Thymus (tissue), 11 donors: Measurements from ENCODE around the gene KIF21A. TPM values are rescaled to one million over a fixed set of nuclear protein-coding genes. Genes with fewer than 3 reads are reported as not detected.

ENCODE experiments used
- DNase-seq, 9 donors: peaks; one replicate each; pipeline ENCODE4 v3.0.0-alpha.2; 2013; ENCODE audit warnings: low spot score in 9 of 9, low read depth in 6 of 9, missing footprints in 1 of 9
- H3K27ac ChIP-seq, 2 donors: one replicate each; pipeline ENCODE4 v1.5.1; 2013; ENCODE audit warnings: control low read depth in 1 of 2, low read depth in 1 of 2, low read length in 1 of 2, mild to moderate bottlenecking in 1 of 2, moderate library complexity in 1 of 2
- H3K27me3 ChIP-seq, 2 donors: one replicate each; pipeline ENCODE4 v1.5.1; 2013; ENCODE audit warnings: low read length in 1 of 2; ENCODE audit not compliant: control insufficient read depth in 2 of 2, insufficient read depth in 1 of 2
- H3K36me3 ChIP-seq, 2 donors: one replicate each; pipeline ENCODE4 v1.5.1; 2013; ENCODE audit warnings: low read length in 1 of 2, mild to moderate bottlenecking in 1 of 2, moderate library complexity in 1 of 2; ENCODE audit not compliant: control insufficient read depth in 2 of 2, insufficient read depth in 2 of 2
- H3K4me1 ChIP-seq, 2 donors: one replicate each; pipeline ENCODE4 v1.5.1; 2013; ENCODE audit warnings: low read length in 2 of 2; ENCODE audit not compliant: control insufficient read depth in 2 of 2, insufficient read depth in 2 of 2
- H3K4me3 ChIP-seq, 2 donors: one replicate each; pipeline ENCODE4 v1.5.1; 2013; ENCODE audit warnings: low read length in 2 of 2, control low read depth in 1 of 2, mild to moderate bottlenecking in 1 of 2
- H3K9me3 ChIP-seq, 2 donors: one replicate each; pipeline ENCODE4 v1.5.1; 2013; ENCODE audit warnings: low read length in 1 of 2, mild to moderate bottlenecking in 1 of 2; ENCODE audit not compliant: control insufficient read depth in 2 of 2, insufficient read depth in 1 of 2
- WGBS: extraction: QIAGEN DNeasy Blood & Tissue Kit; methylation state at CpG from one replicate; pipeline ENCODE4 v1.1.7; 2013; 5-methylcytosine and 5-hydroxymethylcytosine counted together
- polyA plus RNA-seq: library from polyadenylated mRNA; stranded (reverse); fragments of 200-250 nt; gene quantifications from one replicate; pipeline ENCODE4 v1.2.3, GENCODE V29; 2013
- total RNA-seq: library from RNA; stranded (reverse); fragments of 120-200 nt; gene quantifications from one replicate; pipeline ENCODE4 v1.2.4, GENCODE V29; 2013
- donor health status: healthy.

KIF21A gene
- total and polyA plus RNA-seq, 2 donors, result 2.1 to 5.0 TPM

GRCh38 chr12:39402922-39403321 lies 40.0 kb downstream of the KIF21A start:
- no peak overlapping the region for H3K4me3 ChIP-seq
- no peak for DNase-seq
- no peaks in the 10 kb centered on the region for H3K4me1 ChIP-seq
- H3K27ac ChIP-seq, result no peak overlapping the region
- H3K36me3 ChIP-seq, result no peaks in the 10 kb centered on the region
- H3K9me3 ChIP-seq, result no peaks in the 10 kb centered on the region
- H3K27me3 ChIP-seq, result no peaks in the 10 kb centered on the region

DNA sequence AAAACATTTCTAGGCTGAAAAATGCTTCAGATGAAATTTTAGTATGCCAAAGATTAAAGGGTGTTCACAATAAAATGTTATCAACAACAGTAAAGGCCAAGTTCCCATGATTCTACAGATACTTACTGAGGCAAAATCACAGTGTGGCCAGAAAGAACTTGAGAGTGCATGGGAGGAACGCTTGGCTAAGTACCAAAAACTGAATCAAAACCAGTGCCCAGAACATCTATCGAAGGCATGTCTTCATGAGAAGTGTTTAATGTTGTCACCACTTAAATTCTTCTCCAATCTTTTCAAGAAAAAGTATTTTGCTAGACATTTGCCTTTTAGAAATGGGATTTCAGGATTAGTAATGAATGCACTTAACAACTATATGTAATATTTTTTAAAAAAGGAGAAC lies 41.5 kb downstream of the KIF21A start:
- H3K27me3 ChIP-seq, result no peaks in the 10 kb centered on the region
- H3K4me1 ChIP-seq, result no peaks in the 10 kb centered on the region
- no peak overlapping the region for H3K27ac ChIP-seq
- no peaks in the 10 kb centered on the region for H3K36me3 ChIP-seq
- DNase-seq, result no peak
- no peak overlapping the region for H3K4me3 ChIP-seq
- 86% methylated on average over 2 of the region's 2 CpGs for WGBS
- no peaks in the 10 kb centered on the region for H3K9me3 ChIP-seq

GRCh38 chr12:39395866-39396265 lies 47.1 kb downstream of the KIF21A start:
- H3K27ac ChIP-seq, result no peak overlapping the region
- WGBS, result 90% methylated on average over 6 of the region's 6 CpGs
- DNase-seq, result no peak

DNA sequence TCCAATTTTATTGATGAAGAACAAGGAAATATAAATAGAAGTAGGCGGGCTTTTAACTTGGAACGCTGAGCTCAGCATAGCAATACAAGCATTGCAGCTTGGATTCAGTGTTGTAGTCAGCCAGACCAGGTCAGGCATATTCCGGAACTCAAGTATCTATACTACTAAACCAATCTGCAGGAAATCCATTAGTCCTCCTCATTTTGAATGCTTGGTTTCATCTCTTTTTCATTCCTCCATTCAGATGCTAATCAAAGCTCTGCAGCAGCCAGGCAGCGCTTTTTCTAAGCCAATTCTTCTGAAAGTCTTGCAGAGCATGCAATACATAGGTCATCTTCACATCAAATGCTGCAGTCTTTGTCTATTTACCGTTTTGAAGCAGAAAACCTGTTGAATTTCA lies 49.0 kb downstream of the KIF21A start:
- 59% methylated on average over 5 of the region's 5 CpGs for WGBS
- Histone ChIP-seq H3K4me1 (no peaks in the 10 kb centered on the region), H3K4me3 (no peak overlapping the region), H3K27me3 (no peaks in the 10 kb centered on the region), H3K36me3 (no peaks in the 10 kb centered on the region), H3K9me3 (no peaks in the 10 kb centered on the region), H3K27ac (no peak overlapping the region)
- DNase-seq, result no peak

More at GRCh38 chr12:39395866-39396265, 47.1 kb downstream of the KIF21A start:
- Histone ChIP-seq H3K27me3 (no peaks in the 10 kb centered on the region), H3K4me1 (no peaks in the 10 kb centered on the region), H3K4me3 (no peak overlapping the region), H3K36me3 (no peaks in the 10 kb centered on the region), H3K9me3 (no peaks in the 10 kb centered on the region)

DNA sequence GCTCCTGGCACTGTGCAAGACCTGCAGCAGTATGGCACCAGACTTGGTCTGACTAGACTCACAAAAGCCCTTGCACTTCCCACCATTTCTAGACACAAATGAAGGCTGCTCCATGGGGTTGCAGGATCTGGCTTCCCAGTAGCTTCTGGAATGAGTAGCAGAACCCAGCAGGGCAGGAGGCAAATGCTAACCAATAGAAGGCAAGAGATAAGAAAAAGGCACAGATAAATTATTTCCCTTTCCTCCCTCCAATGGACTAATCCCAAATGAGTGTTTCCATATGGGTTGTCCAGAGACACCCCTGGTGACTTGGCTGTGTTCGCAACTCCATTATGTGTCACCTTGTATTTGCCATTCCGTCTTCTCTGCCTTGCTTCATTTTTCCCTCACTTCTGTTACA lies 49.7 kb downstream of the KIF21A start:
- no peak for DNase-seq
- Histone ChIP-seq H3K9me3 (no peaks in the 10 kb centered on the region), H3K27me3 (no peaks in the 10 kb centered on the region), H3K36me3 (no peaks in the 10 kb centered on the region), H3K4me3 (no peak overlapping the region), H3K27ac (no peak overlapping the region), H3K4me1 (no peaks in the 10 kb centered on the region)
- WGBS, result 94% methylated on average over 2 of the region's 2 CpGs

- H3K36me3 ChIP-seq, result no peaks in the 10 kb centered on the region
Observed at GRCh38 chr12:39392154-39392925, 50.6 kb downstream of the KIF21A start.

GRCh38 chr12:39390752-39391151 lies 52.2 kb downstream of the KIF21A start:
- no peak for DNase-seq
- H3K4me1 ChIP-seq, result no peaks in the 10 kb centered on the region
- no peaks in the 10 kb centered on the region for H3K27me3 ChIP-seq
- no peaks in the 10 kb centered on the region for H3K36me3 ChIP-seq
- H3K27ac ChIP-seq, result no peak overlapping the region
- no peak overlapping the region for H3K4me3 ChIP-seq
- no peaks in the 10 kb centered on the region for H3K9me3 ChIP-seq

More at GRCh38 chr12:39392154-39392925, 50.6 kb downstream of the KIF21A start:
- no peak for DNase-seq
- 93% methylated on average over 1 of the region's 1 CpG for WGBS
- H3K4me3 ChIP-seq, result no peak overlapping the region
- no peak overlapping the region for H3K27ac ChIP-seq
- no peaks in the 10 kb centered on the region for H3K4me1 ChIP-seq
- H3K9me3 ChIP-seq, result no peaks in the 10 kb centered on the region
- no peaks in the 10 kb centered on the region for H3K27me3 ChIP-seq

GRCh38 chr12:39389399-39390150 lies 53.3 kb downstream of the KIF21A start:
- Histone ChIP-seq H3K4me3 (no peak overlapping the region), H3K4me1 (no peaks in the 10 kb centered on the region), H3K9me3 (no peaks in the 10 kb centered on the region), H3K36me3 (no peaks in the 10 kb centered on the region), H3K27ac (no peak overlapping the region), H3K27me3 (no peaks in the 10 kb centered on the region)
- DNase-seq, result no peak
- WGBS, result 95% methylated on average over 2 of the region's 2 CpGs

- Histone ChIP-seq H3K4me1 (no peaks in the 10 kb centered on the region), H3K36me3 (no peaks in the 10 kb centered on the region), H3K4me3 (no peak overlapping the region), H3K27me3 (no peaks in the 10 kb centered on the region), H3K9me3 (no peaks in the 10 kb centered on the region), H3K27ac (no peak overlapping the region)
- WGBS, result 90% methylated on average over 3 of the region's 3 CpGs
- no peak for DNase-seq
Observed at GRCh38 chr12:39386335-39386734, 56.6 kb downstream of the KIF21A start.
